ENCODE results near the gene SCYGR8.
"Not testable (repeated sequence)": the region's sequence is repeated elsewhere in the genome, so short reads cannot be mapped to it uniquely, and the experiment has no call there.

The SCYGR8 gene

GRCh38 chr2:227745594-227745993, at the start of gene SCYGR8:
Gene SCYGR8 (plus strand): TSS chr2:227745894. CDS start chr2:227745894, 0 bp downstream.
- in situ Hi-C loops (cut with HindIII; ENCODE audit: low pct_ligation_motif_present, low pct_unique_long_range_greater_than_20kb, low sequenced_read_pairs), result no loop called here
- no peak for DNase-seq

- DNase-seq, result no peak
- in situ Hi-C loops (cut with HindIII; ENCODE audit: low pct_ligation_motif_present, low pct_unique_long_range_greater_than_20kb, low sequenced_read_pairs), result no loop called here
These were observed 48.6 kb upstream of the SCYGR8 start for GRCh38 chr2:227696990-227697679.

GRCh38 chr2:227701556-227701955, 44.1 kb upstream of the SCYGR8 start:
- DNase-seq, result no peak
- in situ Hi-C loops (cut with HindIII; ENCODE audit: low pct_ligation_motif_present, low pct_unique_long_range_greater_than_20kb, low sequenced_read_pairs), result no loop called here

- in situ Hi-C loops (cut with HindIII; ENCODE audit: low pct_ligation_motif_present, low pct_unique_long_range_greater_than_20kb, low sequenced_read_pairs), result no loop called here
- DNase-seq, result no peak
These were observed 42.4 kb upstream of the SCYGR8 start for GRCh38 chr2:227703280-227703732.

GRCh38 chr2:227703961-227704360, 41.7 kb upstream of the SCYGR8 start:
- DNase-seq, result no peak
- in situ Hi-C loops (cut with HindIII; ENCODE audit: low pct_ligation_motif_present, low pct_unique_long_range_greater_than_20kb, low sequenced_read_pairs), result no loop called here

- in situ Hi-C loops (cut with HindIII; ENCODE audit: low pct_ligation_motif_present, low pct_unique_long_range_greater_than_20kb, low sequenced_read_pairs), result no loop called here
- DNase-seq, result no peak
These were observed 38.8 kb upstream of the SCYGR8 start for GRCh38 chr2:227706859-227707258.

- in situ Hi-C loops (cut with HindIII; ENCODE audit: low pct_ligation_motif_present, low pct_unique_long_range_greater_than_20kb, low sequenced_read_pairs), result no loop called here
- DNase-seq, result no peak
These were observed 38.3 kb upstream of the SCYGR8 start for GRCh38 chr2:227707390-227707789.

- in situ Hi-C loops (cut with HindIII; ENCODE audit: low pct_ligation_motif_present, low pct_unique_long_range_greater_than_20kb, low sequenced_read_pairs), result no loop called here
- no peak for DNase-seq
These were observed 34.7 kb upstream of the SCYGR8 start for GRCh38 chr2:227710986-227711385.

- DNase-seq, result no peak
- in situ Hi-C loops (cut with HindIII; ENCODE audit: low pct_ligation_motif_present, low pct_unique_long_range_greater_than_20kb, low sequenced_read_pairs), result no loop called here
These were observed 32.4 kb upstream of the SCYGR8 start for GRCh38 chr2:227713291-227713690.

GRCh38 chr2:227716501-227716900, 29.2 kb upstream of the SCYGR8 start:
- in situ Hi-C loops (cut with HindIII; ENCODE audit: low pct_ligation_motif_present, low pct_unique_long_range_greater_than_20kb, low sequenced_read_pairs), result no loop called here
- DNase-seq, result no peak

- in situ Hi-C loops (cut with HindIII; ENCODE audit: low pct_ligation_motif_present, low pct_unique_long_range_greater_than_20kb, low sequenced_read_pairs), result no loop called here
- DNase-seq, result peak; percentile 81
These were observed 27.8 kb upstream of the SCYGR8 start, which contains the start of gene SLC19A3 for GRCh38 chr2:227717687-227718567. Gene SLC19A3 (minus strand): TSS chr2:227718028. CDS start chr2:227702318, 15,710 bp downstream.

GRCh38 chr2:227719641-227720040, 26.1 kb upstream of the SCYGR8 start:
- in situ Hi-C loops (cut with HindIII; ENCODE audit: low pct_ligation_motif_present, low pct_unique_long_range_greater_than_20kb, low sequenced_read_pairs), result no loop called here
- DNase-seq, result no peak

GRCh38 chr2:227720680-227721079, 25.0 kb upstream of the SCYGR8 start:
- DNase-seq, result no peak

GRCh38 chr2:227722821-227723220, 22.9 kb upstream of the SCYGR8 start:
- DNase-seq; in situ Hi-C loops (cut with HindIII; ENCODE audit: low pct_ligation_motif_present, low pct_unique_long_range_greater_than_20kb, low sequenced_read_pairs): not testable (repeated sequence)

More at GRCh38 chr2:227720680-227721079, 25.0 kb upstream of the SCYGR8 start:
- in situ Hi-C loops (cut with HindIII; ENCODE audit: low pct_ligation_motif_present, low pct_unique_long_range_greater_than_20kb, low sequenced_read_pairs), result no loop called here

GRCh38 chr2:227724394-227725039, 21.2 kb upstream of the SCYGR8 start, which contains the start of gene SCYGR6:
Gene SCYGR6 (minus strand): TSS chr2:227724757. CDS start chr2:227724757, 0 bp downstream.
- DNase-seq, result no peak

GRCh38 chr2:227728035-227728434, 17.7 kb upstream of the SCYGR8 start, which contains the start of gene SCYGR7:
Gene SCYGR7 (plus strand): TSS chr2:227728335. CDS start chr2:227728335, 0 bp downstream.
- DNase-seq, result no peak
- in situ Hi-C loops (cut with HindIII; ENCODE audit: low pct_ligation_motif_present, low pct_unique_long_range_greater_than_20kb, low sequenced_read_pairs), result no loop called here

More at GRCh38 chr2:227724394-227725039, 21.2 kb upstream of the SCYGR8 start, which contains the start of gene SCYGR6:
- in situ Hi-C loops (cut with HindIII; ENCODE audit: low pct_ligation_motif_present, low pct_unique_long_range_greater_than_20kb, low sequenced_read_pairs), result no loop called here

GRCh38 chr2:227739351-227739750, 6.3 kb upstream of the SCYGR8 start:
- in situ Hi-C loops (cut with HindIII; ENCODE audit: low pct_ligation_motif_present, low pct_unique_long_range_greater_than_20kb, low sequenced_read_pairs), result no loop called here
- no peak for DNase-seq

- DNase-seq, result peak; percentile 48
- in situ Hi-C loops (cut with HindIII; ENCODE audit: low pct_ligation_motif_present, low pct_unique_long_range_greater_than_20kb, low sequenced_read_pairs), result not testable (repeated sequence)
These were observed 5.0 kb upstream of the SCYGR8 start for GRCh38 chr2:227740705-227741104.

GRCh38 chr2:227748079-227748478, 2.4 kb downstream of the SCYGR8 start:
- DNase-seq, result peak; percentile 23
- in situ Hi-C loops (cut with HindIII; ENCODE audit: low pct_ligation_motif_present, low pct_unique_long_range_greater_than_20kb, low sequenced_read_pairs), result no loop called here
